UCSD-AML1 (cell line): ENCODE data around the gene PLPPR1.
"Not testable (repeated sequence)": the region's sequence is repeated elsewhere in the genome, so short reads cannot be mapped to it uniquely, and the experiment has no call there.

Source experiments
- DNase-seq: peaks from one replicate; lab custom pipeline; 2025; ENCODE audit not compliant: unreplicated experiment; lab: John Stamatoyannopoulos, UW

Gene PLPPR1

DNA sequence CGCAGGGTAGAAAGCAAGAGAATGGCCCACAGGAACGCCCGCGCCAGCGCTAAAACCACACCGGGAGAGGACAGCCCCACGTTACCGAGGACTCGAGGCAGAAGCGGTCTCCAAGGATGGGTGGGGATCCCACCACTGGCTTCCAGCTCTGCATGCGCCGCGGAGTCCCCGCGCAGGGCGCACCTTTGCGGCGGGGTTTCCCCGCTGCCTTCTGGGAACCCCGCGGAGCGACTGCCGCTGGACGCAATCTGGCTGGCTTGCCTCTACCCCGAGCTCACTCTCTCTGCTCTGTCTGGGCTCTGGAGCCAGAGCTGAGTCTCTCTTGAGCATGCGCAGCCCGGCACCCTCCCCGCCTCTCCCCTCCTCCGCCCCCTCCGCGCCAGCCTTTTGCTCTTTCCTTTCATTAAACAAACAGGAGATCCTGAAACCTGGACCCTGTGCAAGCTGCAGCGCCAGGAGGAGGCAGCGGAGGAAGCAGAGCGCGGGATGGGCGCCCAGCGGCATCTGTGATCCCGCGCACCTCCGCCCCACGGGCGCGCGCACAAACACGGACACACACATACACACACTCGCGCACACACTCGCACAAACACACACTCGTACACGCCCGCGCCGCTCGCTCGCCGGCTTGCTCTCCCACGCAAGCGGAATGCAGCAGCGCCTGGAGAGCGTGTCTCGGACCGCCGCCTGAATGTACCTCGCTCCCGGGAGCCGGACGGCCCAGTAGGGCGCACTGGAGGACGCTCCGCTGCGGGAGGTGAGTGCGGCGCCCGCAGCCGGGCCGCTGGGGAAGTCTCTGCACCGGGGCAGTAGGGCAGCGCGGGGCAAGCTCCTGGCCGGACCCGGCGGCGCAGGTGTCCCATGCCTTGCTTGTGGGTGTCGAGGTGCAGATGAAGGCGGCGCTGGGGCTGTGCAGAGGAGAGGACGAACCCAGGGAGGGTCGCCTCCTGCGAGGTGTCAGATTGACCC is at the start of gene PLPPR1:
Gene PLPPR1, plus strand, starts transcription at position 382 of the 969 bp plus-strand sequence.
- no peak for DNase-seq

DNA sequence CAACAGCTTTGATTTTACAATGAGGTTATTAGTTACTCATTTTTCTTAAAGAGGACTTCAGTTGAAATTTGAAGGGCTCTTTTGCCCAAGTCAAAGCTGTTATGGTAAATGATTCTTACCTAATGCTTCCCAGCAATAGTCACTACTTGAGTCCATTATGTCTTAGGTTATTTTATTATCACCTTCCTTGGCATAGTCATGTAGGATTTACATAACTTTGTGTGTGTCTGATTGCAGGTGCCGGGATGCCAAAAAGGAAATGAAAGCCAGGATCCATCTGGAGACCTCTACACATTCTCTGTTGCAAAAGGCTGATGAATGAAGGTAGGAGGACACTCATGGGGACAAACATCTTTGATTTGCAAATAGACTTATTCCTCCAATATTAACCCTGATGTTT is 38.8 kb upstream of the PLPPR1 start:
- DNase-seq: no peak

GRCh38 chr9:100990605-100991381 is 37.7 kb upstream of the PLPPR1 start:
- DNase-seq: no peak

GRCh38 chr9:100992632-100993031 is 35.9 kb upstream of the PLPPR1 start:
- DNase-seq: no peak

DNA sequence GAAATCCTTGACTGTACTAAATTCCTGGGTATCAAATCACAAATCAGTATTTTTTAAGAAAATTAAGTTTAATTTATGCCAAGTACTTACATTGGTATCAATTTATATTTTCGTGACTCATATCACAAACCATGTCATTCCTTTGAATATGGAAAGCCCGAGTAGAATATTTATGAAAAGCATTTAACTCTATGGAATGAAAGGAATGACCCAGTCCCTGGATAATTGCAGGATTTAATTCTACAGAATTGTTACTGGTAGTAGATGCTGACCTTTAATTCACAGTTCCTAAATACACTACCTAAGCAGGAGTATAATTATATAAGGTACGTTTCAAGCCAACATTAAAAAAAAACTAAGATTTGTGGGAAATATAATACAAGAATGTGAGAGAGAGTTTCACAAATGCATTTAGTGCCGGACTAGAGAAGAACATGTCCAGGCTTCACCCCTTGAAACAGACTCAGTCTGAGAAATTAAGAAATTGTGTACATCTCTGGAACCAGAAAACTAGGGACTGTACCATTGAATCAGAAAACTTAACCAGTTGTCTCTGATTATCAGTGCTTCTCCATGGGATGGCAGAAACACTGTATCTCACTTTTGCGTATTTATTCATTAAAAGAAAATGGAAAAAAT is 28.5 kb upstream of the PLPPR1 start:
- no peak for DNase-seq

DNA sequence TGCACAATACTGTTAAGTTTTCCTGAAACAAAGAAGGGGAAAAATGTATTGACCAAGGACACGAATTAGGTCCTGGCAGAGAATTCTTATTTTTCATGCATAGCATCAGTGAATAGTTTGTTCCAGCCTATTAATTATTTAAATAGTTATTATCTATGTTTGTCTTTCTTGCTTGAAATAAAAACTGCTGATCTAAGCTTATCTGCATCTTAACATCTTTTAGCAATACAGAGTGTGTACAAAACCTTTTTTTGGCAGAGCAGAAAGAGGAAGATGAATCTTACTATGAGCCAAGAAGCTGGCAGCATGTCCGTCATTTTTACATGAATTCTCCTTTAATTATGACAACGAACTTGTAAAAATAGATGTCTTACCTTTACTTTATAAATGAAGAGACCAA is 23.3 kb upstream of the PLPPR1 start:
- no peak for DNase-seq

GRCh38 chr9:101014566-101014965 is 14.0 kb upstream of the PLPPR1 start:
- no peak for DNase-seq

- DNase-seq: no peak
Measured at GRCh38 chr9:101018467-101018866, 10.1 kb upstream of the PLPPR1 start.

GRCh38 chr9:101022704-101023103 is 5.8 kb upstream of the PLPPR1 start:
- DNase-seq: no peak

DNA sequence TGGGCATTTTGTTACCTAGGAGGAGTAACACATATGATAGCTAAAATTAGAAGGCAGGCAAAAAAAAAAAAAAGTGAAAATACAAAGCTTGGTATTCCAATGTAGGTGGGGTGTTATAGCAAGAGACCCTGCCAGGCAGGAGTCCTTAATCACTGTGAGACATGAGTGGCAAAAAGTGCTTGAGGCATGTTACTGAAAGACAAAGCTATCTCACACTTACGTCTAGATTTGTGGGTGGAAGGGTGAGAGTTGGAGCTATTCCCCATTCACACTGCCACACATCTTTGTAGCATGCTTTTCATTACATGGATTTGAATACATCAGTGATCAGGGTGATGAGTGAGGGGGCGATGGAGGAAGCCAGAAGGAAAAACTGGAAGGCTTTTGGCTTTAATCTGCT is 2.6 kb upstream of the PLPPR1 start:
- DNase-seq: no peak

GRCh38 chr9:101026824-101027223 is 1.7 kb upstream of the PLPPR1 start:
- no peak for DNase-seq

- DNase-seq: no peak
Measured at GRCh38 chr9:101027236-101027635, 1.3 kb upstream of the PLPPR1 start.

- no peak for DNase-seq
Measured at GRCh38 chr9:101027733-101028345, 688 bp upstream of the PLPPR1 start.

DNA sequence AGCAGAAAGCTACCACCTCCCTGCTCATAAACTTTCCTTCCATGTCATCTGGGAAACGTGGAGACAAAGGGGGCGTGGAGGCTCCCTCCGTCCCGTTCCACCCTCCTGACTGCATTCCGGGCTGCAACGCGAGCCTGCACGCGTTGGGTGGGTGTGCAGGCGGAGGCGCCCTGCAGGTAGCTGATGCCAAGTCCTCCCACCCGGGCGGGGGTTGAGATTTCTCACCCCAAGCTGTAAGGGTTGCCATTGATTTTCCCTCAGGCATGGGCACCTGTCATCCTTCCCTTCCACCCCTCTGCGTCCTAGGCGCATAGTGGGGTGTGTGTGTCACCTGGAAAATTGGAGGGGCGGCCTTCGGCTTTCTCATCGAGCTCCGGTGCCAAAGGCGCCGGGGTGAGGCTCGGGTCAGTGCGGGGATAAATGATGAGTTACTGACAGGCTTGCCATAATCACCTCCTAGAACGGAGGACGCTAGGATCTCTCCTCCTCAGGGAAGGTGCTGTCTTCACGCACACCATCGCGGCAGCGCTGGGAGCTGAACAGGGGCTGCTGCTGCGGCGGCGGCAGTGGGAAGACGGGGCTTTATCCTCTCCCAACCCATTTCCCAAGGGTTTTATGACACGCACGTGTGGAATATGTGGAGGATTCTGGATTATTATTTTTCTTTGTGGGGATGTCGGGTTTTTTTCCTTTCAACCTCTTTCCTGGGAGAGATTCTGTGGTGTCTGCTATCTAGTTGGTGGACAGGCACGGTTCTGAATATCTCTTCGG is 973 bp downstream of the PLPPR1 start:
- DNase-seq: no peak

GRCh38 chr9:101030086-101030391 is 1.5 kb downstream of the PLPPR1 start:
- no peak for DNase-seq

- no peak for DNase-seq
Measured at GRCh38 chr9:101032426-101032825, 3.9 kb downstream of the PLPPR1 start.

GRCh38 chr9:101034222-101034621 is 5.7 kb downstream of the PLPPR1 start:
- no peak for DNase-seq

- no peak for DNase-seq
Measured at GRCh38 chr9:101035098-101035497, 6.6 kb downstream of the PLPPR1 start.

- DNase-seq: no peak
Measured at GRCh38 chr9:101037430-101037829, 8.9 kb downstream of the PLPPR1 start.

GRCh38 chr9:101038488-101038887 is 10.0 kb downstream of the PLPPR1 start:
- DNase-seq: no peak

GRCh38 chr9:101039581-101039980 is 11.1 kb downstream of the PLPPR1 start:
- DNase-seq: not testable (repeated sequence)
